HCT116 (cell line): ENCODE measurements around the gene OSBP2.

Experiments
- EZH2phosphoT487 ChIP-seq: fragments of 200-600 bp; IDR thresholded peaks from 2 replicates; pipeline ENCODE4 v1.6.1; 2018; ENCODE audit warnings: antibody characterized with exemption, borderline replicate concordance
- FOSL1 ChIP-seq: IDR thresholded peaks from 2 replicates; pipeline ENCODE4 v1.6.1; 2012; ENCODE audit warnings: low read depth
- SP1 ChIP-seq: IDR thresholded peaks from 2 replicates; pipeline ENCODE4 v1.6.1; 2012; ENCODE audit warnings: low read depth
- TF ChIP-seq, protein P1 (sequence below): IDR thresholded peaks from 2 replicates; pipeline ENCODE4 v1.6.1; 2011; ENCODE audit warnings: mild to moderate bottlenecking, low read length, moderate library complexity; ENCODE audit not compliant: insufficient replicate concordance; ENCODE audit errors: extremely low read depth

- no peak for TF ChIP-seq SP1
- TF ChIP-seq, protein P1, sequence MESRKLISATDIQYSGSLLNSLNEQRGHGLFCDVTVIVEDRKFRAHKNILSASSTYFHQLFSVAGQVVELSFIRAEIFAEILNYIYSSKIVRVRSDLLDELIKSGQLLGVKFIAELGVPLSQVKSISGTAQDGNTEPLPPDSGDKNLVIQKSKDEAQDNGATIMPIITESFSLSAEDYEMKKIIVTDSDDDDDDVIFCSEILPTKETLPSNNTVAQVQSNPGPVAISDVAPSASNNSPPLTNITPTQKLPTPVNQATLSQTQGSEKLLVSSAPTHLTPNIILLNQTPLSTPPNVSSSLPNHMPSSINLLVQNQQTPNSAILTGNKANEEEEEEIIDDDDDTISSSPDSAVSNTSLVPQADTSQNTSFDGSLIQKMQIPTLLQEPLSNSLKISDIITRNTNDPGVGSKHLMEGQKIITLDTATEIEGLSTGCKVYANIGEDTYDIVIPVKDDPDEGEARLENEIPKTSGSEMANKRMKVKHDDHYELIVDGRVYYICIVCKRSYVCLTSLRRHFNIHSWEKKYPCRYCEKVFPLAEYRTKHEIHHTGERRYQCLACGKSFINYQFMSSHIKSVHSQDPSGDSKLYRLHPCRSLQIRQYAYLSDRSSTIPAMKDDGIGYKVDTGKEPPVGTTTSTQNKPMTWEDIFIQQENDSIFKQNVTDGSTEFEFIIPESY: no peak
- TF ChIP-seq EZH2phosphoT487: no peak
- no peak for TF ChIP-seq FOSL1
Observed at GRCh38 chr22:30880181-30880601, 185.5 kb downstream of the OSBP2 start.
